ENCODE data around the gene DIP2A. TPM values are rescaled to one million over a fixed set of nuclear protein-coding genes. Genes with fewer than 3 reads are reported as not detected.

The DIP2A gene
- total and polyA plus RNA-seq, 2 of the 8 experiments (the other 6 are each of a cell fraction or from before 2014, with no cell fraction given): 16.0 to 27.1 TPM

DNA sequence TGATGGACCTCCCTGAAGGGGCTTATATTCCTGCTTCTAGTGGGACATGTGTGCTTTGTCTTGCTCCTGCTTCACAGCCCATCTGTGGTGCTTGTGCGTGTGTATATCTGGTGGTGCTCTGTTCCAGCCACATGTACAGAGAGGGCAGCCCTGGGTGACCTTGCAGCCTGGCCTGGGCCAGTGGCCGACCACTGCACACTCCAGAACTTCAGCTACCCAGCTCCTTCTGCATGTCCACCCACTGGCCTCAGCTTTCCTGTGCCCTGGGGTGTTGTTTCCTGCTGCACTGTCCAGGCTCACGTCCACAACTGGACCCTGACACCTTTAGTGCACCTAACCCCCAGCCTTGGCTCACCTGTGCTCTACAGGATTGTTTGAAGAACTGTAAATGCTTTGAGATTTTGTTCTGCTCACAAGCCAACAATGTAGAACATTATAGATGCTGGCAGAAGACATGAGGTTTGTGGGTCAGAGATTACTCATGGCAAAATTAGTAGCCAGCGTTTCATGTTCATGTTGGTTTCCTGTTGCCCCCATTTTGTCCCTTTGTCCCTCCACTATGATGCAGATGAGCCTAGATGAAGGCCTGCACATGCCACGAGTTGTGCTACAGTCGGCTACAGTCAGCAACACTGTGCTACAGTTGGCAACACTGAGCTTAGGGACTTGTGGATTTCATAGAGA, 151.5 kb downstream of the DIP2A start (continued):
- TF ChIP-seq, protein P1, sequence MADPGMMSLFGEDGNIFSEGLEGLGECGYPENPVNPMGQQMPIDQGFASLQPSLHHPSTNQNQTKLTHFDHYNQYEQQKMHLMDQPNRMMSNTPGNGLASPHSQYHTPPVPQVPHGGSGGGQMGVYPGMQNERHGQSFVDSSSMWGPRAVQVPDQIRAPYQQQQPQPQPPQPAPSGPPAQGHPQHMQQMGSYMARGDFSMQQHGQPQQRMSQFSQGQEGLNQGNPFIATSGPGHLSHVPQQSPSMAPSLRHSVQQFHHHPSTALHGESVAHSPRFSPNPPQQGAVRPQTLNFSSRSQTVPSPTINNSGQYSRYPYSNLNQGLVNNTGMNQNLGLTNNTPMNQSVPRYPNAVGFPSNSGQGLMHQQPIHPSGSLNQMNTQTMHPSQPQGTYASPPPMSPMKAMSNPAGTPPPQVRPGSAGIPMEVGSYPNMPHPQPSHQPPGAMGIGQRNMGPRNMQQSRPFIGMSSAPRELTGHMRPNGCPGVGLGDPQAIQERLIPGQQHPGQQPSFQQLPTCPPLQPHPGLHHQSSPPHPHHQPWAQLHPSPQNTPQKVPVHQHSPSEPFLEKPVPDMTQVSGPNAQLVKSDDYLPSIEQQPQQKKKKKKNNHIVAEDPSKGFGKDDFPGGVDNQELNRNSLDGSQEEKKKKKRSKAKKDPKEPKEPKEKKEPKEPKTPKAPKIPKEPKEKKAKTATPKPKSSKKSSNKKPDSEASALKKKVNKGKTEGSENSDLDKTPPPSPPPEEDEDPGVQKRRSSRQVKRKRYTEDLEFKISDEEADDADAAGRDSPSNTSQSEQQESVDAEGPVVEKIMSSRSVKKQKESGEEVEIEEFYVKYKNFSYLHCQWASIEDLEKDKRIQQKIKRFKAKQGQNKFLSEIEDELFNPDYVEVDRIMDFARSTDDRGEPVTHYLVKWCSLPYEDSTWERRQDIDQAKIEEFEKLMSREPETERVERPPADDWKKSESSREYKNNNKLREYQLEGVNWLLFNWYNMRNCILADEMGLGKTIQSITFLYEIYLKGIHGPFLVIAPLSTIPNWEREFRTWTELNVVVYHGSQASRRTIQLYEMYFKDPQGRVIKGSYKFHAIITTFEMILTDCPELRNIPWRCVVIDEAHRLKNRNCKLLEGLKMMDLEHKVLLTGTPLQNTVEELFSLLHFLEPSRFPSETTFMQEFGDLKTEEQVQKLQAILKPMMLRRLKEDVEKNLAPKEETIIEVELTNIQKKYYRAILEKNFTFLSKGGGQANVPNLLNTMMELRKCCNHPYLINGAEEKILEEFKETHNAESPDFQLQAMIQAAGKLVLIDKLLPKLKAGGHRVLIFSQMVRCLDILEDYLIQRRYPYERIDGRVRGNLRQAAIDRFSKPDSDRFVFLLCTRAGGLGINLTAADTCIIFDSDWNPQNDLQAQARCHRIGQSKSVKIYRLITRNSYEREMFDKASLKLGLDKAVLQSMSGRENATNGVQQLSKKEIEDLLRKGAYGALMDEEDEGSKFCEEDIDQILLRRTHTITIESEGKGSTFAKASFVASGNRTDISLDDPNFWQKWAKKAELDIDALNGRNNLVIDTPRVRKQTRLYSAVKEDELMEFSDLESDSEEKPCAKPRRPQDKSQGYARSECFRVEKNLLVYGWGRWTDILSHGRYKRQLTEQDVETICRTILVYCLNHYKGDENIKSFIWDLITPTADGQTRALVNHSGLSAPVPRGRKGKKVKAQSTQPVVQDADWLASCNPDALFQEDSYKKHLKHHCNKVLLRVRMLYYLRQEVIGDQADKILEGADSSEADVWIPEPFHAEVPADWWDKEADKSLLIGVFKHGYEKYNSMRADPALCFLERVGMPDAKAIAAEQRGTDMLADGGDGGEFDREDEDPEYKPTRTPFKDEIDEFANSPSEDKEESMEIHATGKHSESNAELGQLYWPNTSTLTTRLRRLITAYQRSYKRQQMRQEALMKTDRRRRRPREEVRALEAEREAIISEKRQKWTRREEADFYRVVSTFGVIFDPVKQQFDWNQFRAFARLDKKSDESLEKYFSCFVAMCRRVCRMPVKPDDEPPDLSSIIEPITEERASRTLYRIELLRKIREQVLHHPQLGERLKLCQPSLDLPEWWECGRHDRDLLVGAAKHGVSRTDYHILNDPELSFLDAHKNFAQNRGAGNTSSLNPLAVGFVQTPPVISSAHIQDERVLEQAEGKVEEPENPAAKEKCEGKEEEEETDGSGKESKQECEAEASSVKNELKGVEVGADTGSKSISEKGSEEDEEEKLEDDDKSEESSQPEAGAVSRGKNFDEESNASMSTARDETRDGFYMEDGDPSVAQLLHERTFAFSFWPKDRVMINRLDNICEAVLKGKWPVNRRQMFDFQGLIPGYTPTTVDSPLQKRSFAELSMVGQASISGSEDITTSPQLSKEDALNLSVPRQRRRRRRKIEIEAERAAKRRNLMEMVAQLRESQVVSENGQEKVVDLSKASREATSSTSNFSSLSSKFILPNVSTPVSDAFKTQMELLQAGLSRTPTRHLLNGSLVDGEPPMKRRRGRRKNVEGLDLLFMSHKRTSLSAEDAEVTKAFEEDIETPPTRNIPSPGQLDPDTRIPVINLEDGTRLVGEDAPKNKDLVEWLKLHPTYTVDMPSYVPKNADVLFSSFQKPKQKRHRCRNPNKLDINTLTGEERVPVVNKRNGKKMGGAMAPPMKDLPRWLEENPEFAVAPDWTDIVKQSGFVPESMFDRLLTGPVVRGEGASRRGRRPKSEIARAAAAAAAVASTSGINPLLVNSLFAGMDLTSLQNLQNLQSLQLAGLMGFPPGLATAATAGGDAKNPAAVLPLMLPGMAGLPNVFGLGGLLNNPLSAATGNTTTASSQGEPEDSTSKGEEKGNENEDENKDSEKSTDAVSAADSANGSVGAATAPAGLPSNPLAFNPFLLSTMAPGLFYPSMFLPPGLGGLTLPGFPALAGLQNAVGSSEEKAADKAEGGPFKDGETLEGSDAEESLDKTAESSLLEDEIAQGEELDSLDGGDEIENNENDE (IDR thresholded peaks at IDR 0.05; ENCODE audit: insufficient replicate concordance, low read length): no peak
- TF ChIP-seq CEBPB (IDR thresholded peaks at IDR 0.05; ENCODE audit: low read depth, low read length) (no peak), SIN3A (conservative IDR thresholded peaks at IDR 0.05 in 1 of 2, IDR thresholded peaks at IDR 0.05 in 1 of 2; ENCODE audit: low read depth in 1 of 2, low read length in 2 of 2) (no peak), TAF7 (optimal IDR thresholded peaks at IDR 0.05; ENCODE audit: borderline replicate concordance, low read depth, low read length) (no peak), BACH1 (IDR thresholded peaks at IDR 0.05; ENCODE audit: low read length) (no peak), CHD1 (IDR thresholded peaks at IDR 0.05; ENCODE audit: low read depth, low read length) (no peak)
